Measurements from ENCODE around the gene NEGR1.

DNA sequence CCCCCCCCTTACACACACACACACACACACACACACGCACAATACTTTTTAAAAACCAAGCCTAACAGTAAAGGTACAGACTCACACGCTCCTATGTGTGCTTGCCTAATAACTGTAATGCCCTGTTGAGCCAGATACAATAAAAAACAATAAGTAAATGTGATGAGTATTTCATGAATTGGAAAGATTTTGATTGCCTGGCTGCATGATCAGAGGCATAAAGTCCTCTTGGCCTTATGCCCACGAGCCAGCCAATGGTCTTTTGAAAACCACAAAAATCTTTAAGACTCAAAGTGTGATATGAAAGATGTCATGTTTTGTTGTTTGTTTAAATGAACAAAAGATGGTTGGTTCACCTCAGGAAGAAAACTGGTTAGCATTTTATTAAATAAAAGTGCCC is 759.6 kb downstream of the NEGR1 start:
- no peak for TF ChIP-seq CTCF (IDR thresholded peaks at IDR 0.05; ENCODE audit: poor library complexity)
- TF ChIP-seq EZH2 (IDR thresholded peaks at IDR 0.05; ENCODE audit: borderline replicate concordance), result no peak
- TF ChIP-seq EZH2phosphoT487 (IDR thresholded peaks at IDR 0.05; ENCODE audit: low read depth, severe bottlenecking, unreplicated experiment), result no peak

All from hepatocyte (in vitro differentiated cells).